ENCODE data around the gene DEGS2.

DEGS2 gene

GRCh38 chr14:100132903-100133510 is 26.4 kb downstream of the DEGS2 start:
- H3K79me2 ChIP-seq (ENCODE audit: control insufficient read depth, insufficient read depth, low read length, poor library complexity), result no peaks in the 10 kb centered on the region
- no peaks in the 10 kb centered on the region for H3K9me3 ChIP-seq (ENCODE audit: insufficient read depth, low read depth, low read length)
- H3K9ac ChIP-seq (ENCODE audit: low read length), result no peak overlapping the region
- WGBS (ENCODE audit: extremely low coverage, insufficient coverage, insufficient read length), result no CpG with 5 or more reads among the region's 12 CpGs
- no peak overlapping the region for H3K4ac ChIP-seq (ENCODE audit: low read depth, low read length)
- H4K12ac ChIP-seq (ENCODE audit: low read depth, low read length), result no peak overlapping the region
- H3K4me2 ChIP-seq (ENCODE audit: low read length), result no peak overlapping the region
- H4K91ac ChIP-seq (ENCODE audit: low read depth, low read length), result no peak overlapping the region
- no peak for DNase-seq
- peaks cover 5 to 7% of the 10 kb centered on the region in 2 experiments for H3K4me1 ChIP-seq (ENCODE audit: control insufficient read depth in 1 of 2, insufficient read depth in 2 of 2, low read length in 2 of 2)
- H3K27me3 ChIP-seq (ENCODE audit: insufficient read depth, low read length), result no peaks in the 10 kb centered on the region
- peaks cover 8 to 16% of the 10 kb centered on the region in 2 experiments for H3K36me3 ChIP-seq (ENCODE audit: control insufficient read depth in 1 of 2, insufficient read depth in 2 of 2, low read length in 2 of 2)
- no peak overlapping the region for H3K18ac ChIP-seq (ENCODE audit: low read length)
- no peaks in the 10 kb centered on the region for H3K79me1 ChIP-seq (ENCODE audit: low read length)
- no peak overlapping the region for H3K27ac ChIP-seq (ENCODE audit: low read depth, low read length)
- no peak overlapping the region for H3K23ac ChIP-seq (ENCODE audit: low read length)
- H4K8ac ChIP-seq (ENCODE audit: low read depth, low read length), result no peak overlapping the region
- H3K4me3 ChIP-seq (ENCODE audit: low read depth, low read length), result no peak overlapping the region
- no peak overlapping the region for H2AFZ ChIP-seq (ENCODE audit: insufficient read depth, low read length, poor library complexity)
- no peak overlapping the region for H3K14ac ChIP-seq (ENCODE audit: low read length)
- no peak overlapping the region for H2BK5ac ChIP-seq (ENCODE audit: low read depth, low read length, poor library complexity)
- no peak overlapping the region for H2BK120ac ChIP-seq (ENCODE audit: insufficient read depth, low read length, poor library complexity)
- H2BK12ac ChIP-seq (ENCODE audit: low read length), result no peak overlapping the region
- H2AK5ac ChIP-seq (ENCODE audit: low read length), result no peak overlapping the region

GRCh38 chr14:100132161-100132902 is 27.1 kb downstream of the DEGS2 start:
- H4K12ac ChIP-seq (ENCODE audit: low read depth, low read length), result no peak overlapping the region
- no peaks in the 10 kb centered on the region for H3K79me1 ChIP-seq (ENCODE audit: low read length)
- H4K91ac ChIP-seq (ENCODE audit: low read depth, low read length), result no peak overlapping the region
- H4K8ac ChIP-seq (ENCODE audit: low read depth, low read length), result no peak overlapping the region
- H2AK5ac ChIP-seq (ENCODE audit: low read length), result no peak overlapping the region
- no peak overlapping the region for H2BK12ac ChIP-seq (ENCODE audit: low read length)
- H3K9ac ChIP-seq (ENCODE audit: low read length), result no peak overlapping the region
- H3K4me2 ChIP-seq (ENCODE audit: low read length), result no peak overlapping the region
- H3K27ac ChIP-seq (ENCODE audit: low read depth, low read length), result no peak overlapping the region
- WGBS (ENCODE audit: extremely low coverage, insufficient coverage, insufficient read length), result no CpG with 5 or more reads among the region's 25 CpGs
- peaks cover 1% of the 10 kb centered on the region for H3K9me3 ChIP-seq (ENCODE audit: insufficient read depth, low read depth, low read length)
- no peak overlapping the region for H3K14ac ChIP-seq (ENCODE audit: low read length)
- no peak overlapping the region for H3K4me3 ChIP-seq (ENCODE audit: low read depth, low read length)
- no peak overlapping the region for H3K23ac ChIP-seq (ENCODE audit: low read length)
- DNase-seq, result no peak
- H2BK5ac ChIP-seq (ENCODE audit: low read depth, low read length, poor library complexity), result no peak overlapping the region
- H3K4me1 ChIP-seq (ENCODE audit: control insufficient read depth in 1 of 2, insufficient read depth in 2 of 2, low read length in 2 of 2), result peaks cover 5 to 7% of the 10 kb centered on the region in 2 experiments
- no peak overlapping the region for H2AFZ ChIP-seq (ENCODE audit: insufficient read depth, low read length, poor library complexity)
- no peaks in the 10 kb centered on the region for H3K27me3 ChIP-seq (ENCODE audit: insufficient read depth, low read length)
- H3K4ac ChIP-seq (ENCODE audit: low read depth, low read length), result no peak overlapping the region
- H2BK120ac ChIP-seq (ENCODE audit: insufficient read depth, low read length, poor library complexity), result no peak overlapping the region
- no peak overlapping the region for H3K18ac ChIP-seq (ENCODE audit: low read length)
- H3K36me3 ChIP-seq (ENCODE audit: control insufficient read depth in 1 of 2, insufficient read depth in 2 of 2, low read length in 2 of 2), result peaks cover 10 to 11% of the 10 kb centered on the region in 2 experiments
- no peaks in the 10 kb centered on the region for H3K79me2 ChIP-seq (ENCODE audit: control insufficient read depth, insufficient read depth, low read length, poor library complexity)

GRCh38 chr14:100131181-100131580 is 28.3 kb downstream of the DEGS2 start:
- no peaks in the 10 kb centered on the region for H3K79me2 ChIP-seq (ENCODE audit: control insufficient read depth, insufficient read depth, low read length, poor library complexity)
- no peaks in the 10 kb centered on the region for H3K79me1 ChIP-seq (ENCODE audit: low read length)
- H4K8ac ChIP-seq (ENCODE audit: low read depth, low read length), result no peak overlapping the region
- no peak overlapping the region for H2BK12ac ChIP-seq (ENCODE audit: low read length)
- no peak overlapping the region for H2AK5ac ChIP-seq (ENCODE audit: low read length)
- no peak overlapping the region for H3K18ac ChIP-seq (ENCODE audit: low read length)
- no peak overlapping the region for H3K14ac ChIP-seq (ENCODE audit: low read length)
- H3K9ac ChIP-seq (ENCODE audit: low read length), result no peak overlapping the region
- H3K27ac ChIP-seq (ENCODE audit: low read depth, low read length), result no peak overlapping the region
- H3K4me2 ChIP-seq (ENCODE audit: low read length), result no peak overlapping the region
- no peak overlapping the region for H2BK120ac ChIP-seq (ENCODE audit: insufficient read depth, low read length, poor library complexity)
- no CpG with 5 or more reads among the region's 6 CpGs for WGBS (ENCODE audit: extremely low coverage, insufficient coverage, insufficient read length)
- no peak overlapping the region for H2AFZ ChIP-seq (ENCODE audit: insufficient read depth, low read length, poor library complexity)
- no peak overlapping the region for H3K23ac ChIP-seq (ENCODE audit: low read length)
- H3K4me3 ChIP-seq (ENCODE audit: low read depth, low read length), result no peak overlapping the region
- H3K27me3 ChIP-seq (ENCODE audit: insufficient read depth, low read length), result no peaks in the 10 kb centered on the region
- peaks cover 12 to 15% of the 10 kb centered on the region in 2 experiments for H3K36me3 ChIP-seq (ENCODE audit: control insufficient read depth in 1 of 2, insufficient read depth in 2 of 2, low read length in 2 of 2)
- H4K12ac ChIP-seq (ENCODE audit: low read depth, low read length), result no peak overlapping the region
- H3K4me1 ChIP-seq (ENCODE audit: control insufficient read depth in 1 of 2, insufficient read depth in 2 of 2, low read length in 2 of 2), result peaks cover 5 to 7% of the 10 kb centered on the region in 2 experiments
- no peak overlapping the region for H2BK5ac ChIP-seq (ENCODE audit: low read depth, low read length, poor library complexity)
- no peak overlapping the region for H4K91ac ChIP-seq (ENCODE audit: low read depth, low read length)
- DNase-seq, result no peak
- H3K9me3 ChIP-seq (ENCODE audit: insufficient read depth, low read depth, low read length), result peaks cover 2% of the 10 kb centered on the region
- no peak overlapping the region for H3K4ac ChIP-seq (ENCODE audit: low read depth, low read length)

- peaks cover 2% of the 10 kb centered on the region for H3K9me3 ChIP-seq (ENCODE audit: insufficient read depth, low read depth, low read length)
- no peak overlapping the region for H4K8ac ChIP-seq (ENCODE audit: low read depth, low read length)
- no peak for DNase-seq
- peaks cover 5 to 7% of the 10 kb centered on the region in 2 experiments for H3K4me1 ChIP-seq (ENCODE audit: control insufficient read depth in 1 of 2, insufficient read depth in 2 of 2, low read length in 2 of 2)
- H3K79me1 ChIP-seq (ENCODE audit: low read length), result no peaks in the 10 kb centered on the region
- no peak overlapping the region for H3K9ac ChIP-seq (ENCODE audit: low read length)
- H2BK12ac ChIP-seq (ENCODE audit: low read length), result no peak overlapping the region
- H3K4ac ChIP-seq (ENCODE audit: low read depth, low read length), result no peak overlapping the region
- WGBS (ENCODE audit: extremely low coverage, insufficient coverage, insufficient read length), result no CpG with 5 or more reads among the region's 11 CpGs
- no peaks in the 10 kb centered on the region for H3K79me2 ChIP-seq (ENCODE audit: control insufficient read depth, insufficient read depth, low read length, poor library complexity)
- H3K4me2 ChIP-seq (ENCODE audit: low read length), result no peak overlapping the region
- H2AK5ac ChIP-seq (ENCODE audit: low read length), result no peak overlapping the region
- H3K27me3 ChIP-seq (ENCODE audit: insufficient read depth, low read length), result no peaks in the 10 kb centered on the region
- H2BK120ac ChIP-seq (ENCODE audit: insufficient read depth, low read length, poor library complexity), result no peak overlapping the region
- H3K27ac ChIP-seq (ENCODE audit: low read depth, low read length), result no peak overlapping the region
- H3K14ac ChIP-seq (ENCODE audit: low read length), result no peak overlapping the region
- H3K4me3 ChIP-seq (ENCODE audit: low read depth, low read length), result no peak overlapping the region
- no peak overlapping the region for H3K23ac ChIP-seq (ENCODE audit: low read length)
- peaks cover 12 to 15% of the 10 kb centered on the region in 2 experiments for H3K36me3 ChIP-seq (ENCODE audit: control insufficient read depth in 1 of 2, insufficient read depth in 2 of 2, low read length in 2 of 2)
- no peak overlapping the region for H4K12ac ChIP-seq (ENCODE audit: low read depth, low read length)
- no peak overlapping the region for H4K91ac ChIP-seq (ENCODE audit: low read depth, low read length)
- H2BK5ac ChIP-seq (ENCODE audit: low read depth, low read length, poor library complexity), result no peak overlapping the region
- no peak overlapping the region for H2AFZ ChIP-seq (ENCODE audit: insufficient read depth, low read length, poor library complexity)
- no peak overlapping the region for H3K18ac ChIP-seq (ENCODE audit: low read length)
Measured at GRCh38 chr14:100130521-100130920, 28.9 kb downstream of the DEGS2 start.

Data from trophoblast cell (in vitro differentiated cells and primary cell).